RCC 7860 (cell line): Measurements from ENCODE around the gene ATAD3A.

Experiments used
- DNase-seq: peaks from one replicate; pipeline ENCODE4 v3.0.0-alpha.2; 2015; ENCODE audit warnings: low spot score
- FAIRE-seq: peaks from 2 replicates; lab custom pipeline; 2012; peaks lifted over from hg19 to GRCh38; lab: Jason Lieb, UNC

Gene ATAD3A

GRCh38 chr1:1537626-1538250, 25.8 kb downstream of the ATAD3A start:
- FAIRE-seq (no peak), DNase-seq (no peak)

GRCh38 chr1:1538334-1538733, 26.4 kb downstream of the ATAD3A start:
- FAIRE-seq = no peak
- DNase-seq = no peak

GRCh38 chr1:1538989-1539309, 27.0 kb downstream of the ATAD3A start:
- FAIRE-seq = no peak
- DNase-seq = no peak

GRCh38 chr1:1539310-1540089, 27.5 kb downstream of the ATAD3A start:
- FAIRE-seq = no peak
- no peak for DNase-seq

GRCh38 chr1:1540090-1540817, 28.3 kb downstream of the ATAD3A start, which contains the start of gene TMEM240:
Gene TMEM240, minus strand, starts transcription at chr1:1540624. Its CDS starts 278 bp downstream, at chr1:1540346.
- FAIRE-seq (no peak), DNase-seq (no peak)

- FAIRE-seq (no peak), DNase-seq (no peak)
Measured at GRCh38 chr1:1540818-1541628, 29.1 kb downstream of the ATAD3A start.

- DNase-seq (no peak), FAIRE-seq (no peak)
Measured at GRCh38 chr1:1541956-1542765, 30.2 kb downstream of the ATAD3A start.

- FAIRE-seq (no peak), DNase-seq (no peak)
Measured at GRCh38 chr1:1542766-1543705, 31.1 kb downstream of the ATAD3A start.

GRCh38 chr1:1543706-1544099, 31.7 kb downstream of the ATAD3A start:
- DNase-seq = no peak

GRCh38 chr1:1544544-1544943, 32.6 kb downstream of the ATAD3A start:
- DNase-seq (no peak), FAIRE-seq (no peak)

More at GRCh38 chr1:1543706-1544099, 31.7 kb downstream of the ATAD3A start:
- no peak for FAIRE-seq

- DNase-seq = no peak
- FAIRE-seq = no peak
Measured at GRCh38 chr1:1545946-1546737, 34.2 kb downstream of the ATAD3A start.

- DNase-seq (no peak), FAIRE-seq (no peak)
Measured at GRCh38 chr1:1547011-1547410, 35.0 kb downstream of the ATAD3A start.

GRCh38 chr1:1547476-1547875, 35.5 kb downstream of the ATAD3A start:
- FAIRE-seq = no peak
- DNase-seq = no peak

GRCh38 chr1:1548591-1548990, 36.6 kb downstream of the ATAD3A start:
- no peak for FAIRE-seq
- no peak for DNase-seq

GRCh38 chr1:1550087-1550486, 38.1 kb downstream of the ATAD3A start:
- DNase-seq (no peak), FAIRE-seq (no peak)

- FAIRE-seq (no peak), DNase-seq (no peak)
Measured at GRCh38 chr1:1550591-1551432, 38.9 kb downstream of the ATAD3A start.

GRCh38 chr1:1551524-1552262, 39.7 kb downstream of the ATAD3A start:
- DNase-seq (no peak), FAIRE-seq (no peak)
